H1 (cell line): Measurements from ENCODE around the gene PROCR. TPM values are rescaled to one million over a fixed set of nuclear protein-coding genes. Genes with fewer than 3 reads are reported as not detected.

Experiments
- YY1 ChIP-seq: IDR thresholded peaks from 2 replicates; pipeline ENCODE4 v1.6.1; 2011; ENCODE audit warnings: low read depth, mild to moderate bottlenecking, low read length
- polyA plus RNA-seq, 7 experiments: library from polyadenylated mRNA; depleted of rRNA in 3 of 7; stranded (reverse) in 5 of 7; unstranded in 2 of 7; fragments of >200 nt in 5 of 7; fragments of 200-250 nt in 2 of 7; gene quantifications; 1 replicate in 5 of 7; 2 replicates in 1 of 7; 4 replicates in 1 of 7; pipeline versions ENCODE4 v1.2.1 to v1.2.3, GENCODE V29; 2011 to 2013; ENCODE audit warnings: missing spikeins in 2 of 7, mixed read lengths in 2 of 7
- total RNA-seq: library from RNA; stranded (reverse); fragmentation: NEBNext Ultra II Directional; extraction: Animal tissue kit (Norgen Biotek cat#: 25700); gene quantifications from 2 replicates; pipeline ENCODE4 v1.2.1, GENCODE V29; 2021

Gene PROCR
- total and polyA plus RNA-seq, 2 of the 8 experiments (the other 6 are each of a cell fraction or from before 2014, with no cell fraction given) = 21.3 to 42.9 TPM

- no peak for TF ChIP-seq YY1
Observed at GRCh38 chr20:35155936-35156335, 15.9 kb upstream of the PROCR start (continued).
